HG02571 (cell line): Measurements from ENCODE around the gene PLK4.
"Not testable (repeated sequence)": the region's sequence is repeated elsewhere in the genome, so short reads cannot be mapped to it uniquely, and the experiment has no call there.

Experiments
- ATAC-seq: cut with Tn5 transposase; IDR thresholded peaks from one replicate; pipeline ENCODE4 v1.9.1; 2021; ENCODE audit warnings: mild to moderate bottlenecking, moderate library complexity; ENCODE audit not compliant: unreplicated experiment

The PLK4 gene

DNA sequence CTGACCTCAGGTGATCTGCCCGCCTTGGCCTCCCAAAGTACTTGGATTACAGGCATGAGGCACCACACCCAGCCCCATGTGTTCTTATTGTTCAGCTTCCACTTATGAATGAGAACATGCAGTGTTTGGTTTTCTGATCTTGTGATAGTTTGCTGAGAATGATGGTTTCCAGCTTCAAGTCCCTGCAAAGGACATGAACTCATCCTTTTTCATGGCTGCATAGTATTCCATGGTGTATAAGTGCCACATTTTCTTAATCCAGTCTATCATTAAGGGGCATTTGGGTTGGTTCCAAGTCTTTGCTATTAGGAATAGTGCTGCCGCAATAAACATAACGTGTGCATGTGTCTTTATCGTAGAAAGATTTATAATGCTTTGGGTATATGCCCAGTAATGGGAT, 19.0 kb downstream of the PLK4 start:
- ATAC-seq = not testable (repeated sequence)

DNA sequence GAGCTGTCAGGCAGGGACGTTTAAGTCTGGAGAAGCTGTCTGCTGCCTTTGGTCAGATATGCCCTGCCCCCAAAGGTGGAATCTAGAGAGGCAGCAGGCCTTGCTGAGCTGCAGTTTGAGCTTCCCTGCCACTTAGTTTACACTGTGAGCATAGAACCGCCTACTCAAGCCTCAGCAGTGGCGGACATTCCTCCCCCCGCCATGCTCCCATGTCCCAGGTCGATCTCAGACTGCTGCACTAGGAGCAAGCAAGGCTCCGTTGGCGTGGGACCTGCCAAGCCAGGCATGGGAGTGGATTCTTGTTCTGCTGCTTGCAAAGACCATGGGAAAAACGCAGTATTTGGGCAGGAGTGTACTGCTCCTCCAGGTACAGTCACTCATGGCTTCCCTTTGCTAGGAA, 24.3 kb downstream of the PLK4 start:
- ATAC-seq = no peak

DNA sequence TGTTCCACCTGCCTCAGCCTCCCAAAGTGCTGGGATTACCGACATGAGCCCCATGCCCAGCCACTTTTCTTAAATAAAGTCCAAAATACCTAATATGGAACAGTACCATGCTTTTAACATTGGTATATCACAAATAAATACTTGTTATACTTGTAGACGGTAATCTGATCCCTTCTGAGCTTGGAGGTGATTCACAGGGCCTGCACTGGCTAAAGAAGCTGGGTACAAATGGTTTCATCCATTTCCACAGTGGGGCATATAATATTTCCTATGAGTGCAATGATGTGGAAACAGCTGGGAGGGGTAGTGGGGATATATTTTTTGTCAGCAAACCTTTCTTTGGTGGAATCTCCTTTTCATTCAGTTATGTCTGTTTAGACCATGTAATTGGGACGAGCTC, 35.8 kb downstream of the PLK4 start:
- no peak for ATAC-seq

DNA sequence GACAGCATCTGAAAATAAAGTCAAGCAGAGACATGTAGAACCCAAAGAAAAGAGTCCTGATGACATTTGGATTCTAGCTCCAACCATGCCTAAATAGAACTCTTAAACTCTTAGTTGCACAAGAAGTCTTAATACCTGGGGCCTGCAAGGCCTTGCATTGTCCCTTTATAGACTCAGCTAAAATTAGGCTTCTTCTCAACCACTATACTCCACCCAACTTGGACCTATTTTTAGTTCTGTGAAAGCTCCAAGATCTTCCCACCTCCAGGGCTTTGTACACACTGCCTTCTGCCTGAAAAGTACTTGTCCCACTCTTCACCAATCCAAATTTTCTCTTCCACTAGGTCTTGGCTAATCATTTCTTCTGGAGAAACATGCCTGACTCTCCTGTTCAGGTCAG, 36.5 kb downstream of the PLK4 start:
- ATAC-seq = no peak

DNA sequence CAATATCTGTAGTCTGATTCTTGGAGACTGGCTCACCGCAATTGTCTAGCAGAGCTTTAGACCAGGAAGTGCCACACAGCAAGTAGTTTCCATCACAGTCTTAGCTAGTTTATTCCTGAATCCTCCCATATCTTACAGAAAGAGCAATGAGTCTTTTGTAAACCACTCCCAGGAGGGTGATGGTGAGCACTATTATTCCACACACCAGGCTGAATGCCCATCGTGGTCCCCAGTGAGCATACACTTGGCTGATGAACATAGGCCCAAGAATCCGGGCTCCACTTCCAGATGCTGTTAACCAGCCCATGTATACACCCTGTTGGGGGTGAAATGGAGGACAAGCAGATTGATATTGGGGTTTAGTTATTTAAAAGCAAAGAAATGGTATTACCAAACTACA, 39.8 kb downstream of the PLK4 start:
- ATAC-seq = no peak

DNA sequence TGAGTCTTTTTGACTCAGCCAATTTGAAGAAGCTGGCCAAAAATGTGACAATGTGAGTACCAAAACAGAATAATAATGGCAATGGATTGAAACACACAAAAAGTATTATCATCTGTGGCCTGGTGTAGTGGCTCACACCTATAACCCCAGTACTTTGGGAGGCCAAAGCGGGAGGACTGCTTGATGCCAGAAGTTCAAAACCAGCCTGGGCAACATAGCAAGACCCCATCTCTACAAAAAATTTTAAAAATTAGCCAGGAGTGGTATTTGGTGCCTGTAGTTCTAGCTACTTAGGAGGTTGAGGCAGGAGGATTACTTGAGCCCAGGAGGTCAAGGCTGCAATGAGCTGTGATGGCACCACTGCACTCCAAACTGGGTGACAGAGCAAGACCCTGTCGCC, 41.5 kb downstream of the PLK4 start:
- ATAC-seq = no peak

DNA sequence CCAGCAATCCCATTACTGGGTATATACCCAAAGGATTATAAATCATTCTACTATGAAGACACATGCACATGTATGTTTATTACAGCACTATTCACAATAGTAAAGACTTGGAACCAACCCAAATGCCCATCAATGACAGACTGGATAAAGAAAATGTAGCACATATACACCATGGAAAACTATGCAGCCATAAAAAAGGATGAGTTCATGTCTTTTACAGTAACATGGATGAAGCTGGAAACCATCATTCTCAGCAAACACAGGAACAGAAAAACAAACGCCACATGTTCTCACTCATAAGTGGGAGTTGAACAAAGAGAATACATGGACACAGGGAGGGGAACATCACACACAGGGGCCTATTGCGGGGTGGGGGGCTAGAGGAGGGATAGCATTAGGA, 45.0 kb downstream of the PLK4 start:
- not testable (repeated sequence) for ATAC-seq

DNA sequence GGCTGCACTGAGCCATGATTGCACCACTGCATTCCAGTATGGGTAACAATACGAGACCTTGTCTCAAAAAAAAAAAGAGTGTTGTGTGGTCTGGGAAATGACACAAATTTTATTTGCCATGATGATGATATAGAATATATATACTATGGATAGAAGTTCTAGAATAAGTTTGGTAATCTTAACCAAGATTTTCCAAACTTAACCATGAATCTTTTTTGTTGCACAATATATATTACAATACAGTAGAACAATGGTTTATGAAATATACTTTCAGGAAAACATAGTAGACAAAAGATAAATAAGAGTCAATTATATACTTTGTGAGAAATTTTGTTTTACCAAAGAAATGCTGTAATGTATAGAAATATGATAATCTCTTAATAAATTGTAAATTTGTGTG, 49.5 kb downstream of the PLK4 start:
- no peak for ATAC-seq

DNA sequence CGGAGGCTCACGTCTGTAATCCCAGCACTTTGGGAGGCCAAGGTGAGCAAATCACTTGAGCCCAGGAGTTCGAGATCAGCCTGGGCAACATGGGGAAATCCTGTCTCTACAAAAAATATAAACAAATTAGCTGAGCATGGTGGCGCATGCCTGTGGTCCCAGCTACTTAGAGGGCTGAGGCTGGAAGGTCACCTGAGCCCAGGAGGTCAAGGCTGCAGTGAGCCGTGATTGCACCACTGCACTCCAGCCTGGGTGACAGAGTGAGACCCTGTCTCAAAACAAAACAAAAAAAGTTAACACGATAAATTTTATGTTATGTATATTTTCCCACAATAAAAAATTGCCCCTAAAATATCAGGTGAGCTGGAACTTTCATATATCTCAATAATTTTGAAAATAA, 51.1 kb downstream of the PLK4 start:
- ATAC-seq = not testable (repeated sequence)

DNA sequence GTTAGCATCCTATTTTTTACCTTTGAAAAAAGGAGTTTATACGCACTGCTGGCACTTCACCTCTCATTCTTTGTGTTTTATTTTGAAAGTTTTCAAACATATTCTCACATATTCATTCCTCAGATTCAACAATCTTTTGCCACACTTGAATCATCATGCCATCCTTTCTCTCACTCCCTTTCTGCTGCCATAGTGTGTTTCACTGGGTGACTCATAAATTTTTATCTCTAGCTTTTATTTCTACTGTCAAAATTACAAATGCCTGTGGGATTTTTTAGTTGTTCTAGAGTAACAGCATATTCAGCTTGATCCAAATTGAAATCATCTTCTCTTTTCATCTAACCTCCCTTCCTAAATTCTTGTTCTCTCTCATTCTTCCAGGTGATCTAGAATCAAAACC, 56.3 kb downstream of the PLK4 start:
- ATAC-seq = no peak
